ENCODE measurements around the gene CEP250.
"Not testable (repeated sequence)": the region's sequence is repeated elsewhere in the genome, so short reads cannot be mapped to it uniquely, and the experiment has no call there.

Gene CEP250

GRCh38 chr20:35527122-35527769 lies 71.8 kb downstream of the CEP250 start:
- DNase-seq, result no peak

GRCh38 chr20:35529552-35529951 lies 74.2 kb downstream of the CEP250 start, which contains the start of gene C20orf173:
TSS of gene C20orf173 (minus strand) at chr20:35529652. CDS start at chr20:35529373, 279 bp downstream.
- DNase-seq, result no peak

GRCh38 chr20:35539756-35540212 lies 84.4 kb downstream of the CEP250 start:
- DNase-seq, result no peak

DNA sequence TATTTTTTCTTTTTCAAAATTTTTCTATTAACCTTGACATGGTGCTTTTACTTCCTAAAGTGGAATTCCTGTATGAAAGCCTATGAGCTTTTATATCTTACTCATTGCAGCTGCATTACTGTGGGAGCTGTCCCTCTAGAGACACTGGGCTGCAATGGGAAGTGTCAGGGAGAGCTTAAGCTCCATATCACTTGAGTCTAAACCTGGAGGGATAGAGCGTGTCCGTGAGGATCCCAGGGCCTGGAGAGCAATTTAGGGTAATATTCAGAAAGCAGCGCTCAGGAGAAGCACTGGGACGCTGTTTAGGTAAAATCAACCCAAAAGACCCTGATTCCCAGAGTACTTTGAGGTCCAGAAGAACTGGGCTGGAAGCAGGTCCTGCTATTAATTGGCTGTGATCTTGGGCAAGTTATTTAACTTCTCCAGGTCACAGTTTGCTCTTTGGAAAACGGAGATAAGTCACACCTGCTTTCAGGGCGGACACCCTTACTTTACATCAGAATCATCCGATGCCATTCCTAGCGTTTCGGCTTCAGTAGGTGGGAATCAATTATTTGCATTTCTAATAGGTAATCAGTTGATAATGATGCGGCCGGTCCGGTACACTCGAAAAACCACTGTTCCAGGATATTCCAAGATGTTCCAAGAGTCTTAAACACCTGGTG lies 85.9 kb downstream of the CEP250 start:
- DNase-seq, result no peak

- DNase-seq, result peak; percentile 88
Measured at GRCh38 chr20:35541783-35542662, 86.6 kb downstream of the CEP250 start, which contains the start of gene ERGIC3. TSS of gene ERGIC3 (plus strand) at chr20:35542078. CDS start at chr20:35542098, 20 bp downstream.

GRCh38 chr20:35542990-35543389 lies 87.6 kb downstream of the CEP250 start:
- no peak for DNase-seq

- no peak for DNase-seq
Measured at GRCh38 chr20:35544436-35544835, 89.0 kb downstream of the CEP250 start.

DNA sequence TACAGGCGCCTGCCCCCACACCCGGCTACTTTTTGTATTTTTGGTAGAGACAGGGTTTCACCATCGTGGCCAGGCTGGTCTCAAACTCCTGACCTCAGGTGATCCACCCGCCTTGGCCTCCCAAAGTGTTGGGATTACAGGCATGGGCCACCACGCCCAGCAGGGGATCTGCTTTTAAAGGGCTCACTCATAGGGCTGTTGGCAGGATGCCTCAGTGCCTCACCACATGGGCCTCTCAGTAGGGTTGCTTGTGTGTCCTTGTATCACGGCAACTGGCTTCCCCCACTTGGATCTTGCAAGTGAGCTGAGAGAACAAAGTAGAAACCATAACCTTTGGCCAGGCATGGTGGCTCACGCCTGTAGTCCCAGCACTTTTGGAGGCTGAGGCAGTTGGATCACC lies 89.5 kb downstream of the CEP250 start:
- not testable (repeated sequence) for DNase-seq

DNA sequence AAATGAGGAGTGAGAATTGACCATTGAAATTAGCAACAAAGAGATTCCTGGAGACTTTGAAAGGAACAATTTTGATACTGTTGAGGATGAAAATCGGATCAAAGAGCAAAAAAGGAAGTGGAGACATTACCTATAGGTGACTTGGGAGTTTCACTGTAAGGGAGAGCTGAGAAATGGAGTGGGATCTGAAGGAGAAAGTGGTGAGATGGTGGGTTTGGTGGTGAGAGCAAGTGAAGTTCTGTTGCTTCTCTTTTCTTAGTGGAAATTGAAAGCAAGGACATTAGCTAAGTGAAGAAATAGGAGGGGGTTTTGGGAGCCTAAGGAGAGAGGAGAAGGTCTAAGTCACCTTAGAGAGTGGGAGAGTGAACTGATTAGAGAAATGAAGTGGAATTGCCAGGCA lies 90.7 kb downstream of the CEP250 start:
- no peak for DNase-seq

DNA sequence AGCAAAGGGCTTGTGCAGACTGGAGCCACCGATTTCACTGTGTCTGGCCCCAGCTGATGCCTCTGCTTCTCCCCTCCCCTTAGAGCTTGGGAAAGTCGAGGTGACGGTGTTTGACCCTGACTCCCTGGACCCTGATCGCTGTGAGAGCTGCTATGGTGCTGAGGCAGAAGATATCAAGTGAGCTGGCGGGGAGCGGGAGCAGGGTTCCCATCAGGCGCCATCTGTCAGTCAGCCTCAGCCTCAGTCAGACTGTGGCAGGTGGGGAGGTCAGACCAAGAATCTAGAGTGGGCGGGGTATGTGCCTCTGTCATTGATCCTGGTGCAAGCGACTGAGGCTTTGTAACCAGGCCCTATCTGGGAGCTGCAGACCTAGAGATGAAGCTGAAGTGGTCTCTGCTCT lies 91.9 kb downstream of the CEP250 start:
- no peak for DNase-seq

- no peak for DNase-seq
Measured at GRCh38 chr20:35551503-35551902, 96.1 kb downstream of the CEP250 start.

DNA sequence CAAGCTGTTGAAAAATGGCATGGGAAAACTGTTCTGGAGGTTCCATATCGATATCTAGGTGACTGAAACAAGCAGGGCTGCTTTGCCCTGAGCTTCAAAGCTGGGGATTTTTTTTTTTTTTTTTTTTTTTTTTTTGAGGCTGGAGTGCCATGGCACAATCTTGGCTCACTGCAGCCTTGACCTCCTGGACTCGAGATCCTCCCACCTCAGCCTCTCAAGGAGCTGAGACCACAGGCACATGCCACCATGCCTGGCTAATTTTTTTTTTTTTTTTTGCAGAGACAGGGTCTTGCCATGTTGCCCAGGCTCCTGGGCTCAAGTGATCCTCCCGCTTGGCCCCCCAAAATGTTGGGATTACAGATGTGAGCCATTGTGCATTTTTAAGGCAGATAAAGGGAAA lies 97.5 kb downstream of the CEP250 start:
- no peak for DNase-seq

- DNase-seq, result not testable (repeated sequence)
Measured at GRCh38 chr20:35555461-35555860, 100.1 kb downstream of the CEP250 start.

DNA sequence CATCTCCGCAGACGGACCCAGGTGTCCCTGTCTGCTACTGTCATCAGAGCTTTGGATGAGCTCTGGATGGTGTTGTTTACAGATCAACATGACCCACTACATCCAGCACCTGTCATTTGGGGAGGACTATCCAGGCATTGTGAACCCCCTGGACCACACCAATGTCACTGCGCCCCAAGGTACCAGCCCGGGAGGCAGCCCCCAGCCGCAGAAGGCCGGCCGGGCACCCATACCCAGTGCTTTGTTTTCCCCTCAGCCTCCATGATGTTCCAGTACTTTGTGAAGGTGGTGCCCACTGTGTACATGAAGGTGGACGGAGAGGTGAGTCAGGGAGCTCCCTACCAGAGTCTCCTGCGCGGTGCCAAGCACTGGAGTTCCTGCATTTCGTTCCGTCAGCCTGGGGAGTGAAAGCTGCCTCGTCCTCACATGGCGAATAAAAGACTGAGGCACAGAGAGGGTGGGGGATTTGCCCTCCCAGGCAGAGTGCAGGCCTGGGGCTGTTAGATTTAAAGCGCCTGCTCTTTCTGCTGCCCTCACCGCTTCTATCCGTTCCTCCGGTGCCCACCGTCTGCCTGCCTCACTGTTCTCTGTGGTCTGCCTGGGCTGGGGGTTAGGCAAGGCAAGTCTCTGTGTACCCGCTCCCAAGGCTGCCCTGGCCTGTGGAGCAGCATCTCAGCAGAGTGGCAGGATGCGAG lies 100.7 kb downstream of the CEP250 start:
- DNase-seq, result no peak

DNA sequence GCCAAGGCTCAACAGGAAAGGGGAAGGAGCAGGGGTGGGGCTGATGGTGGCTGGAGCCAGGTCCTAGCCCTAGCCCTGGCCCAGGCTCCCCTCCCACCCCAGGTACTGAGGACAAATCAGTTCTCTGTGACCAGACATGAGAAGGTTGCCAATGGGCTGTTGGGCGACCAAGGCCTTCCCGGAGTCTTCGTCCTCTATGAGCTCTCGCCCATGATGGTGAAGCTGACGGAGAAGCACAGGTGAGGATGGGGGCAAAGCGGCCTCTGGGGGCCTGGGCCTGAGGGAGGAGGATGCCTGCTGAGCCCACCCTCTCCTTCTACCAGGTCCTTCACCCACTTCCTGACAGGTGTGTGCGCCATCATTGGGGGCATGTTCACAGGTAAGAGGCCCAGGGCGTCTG lies 101.5 kb downstream of the CEP250 start:
- DNase-seq, result no peak

GRCh38 chr20:35558451-35558850 lies 103.1 kb downstream of the CEP250 start:
- DNase-seq, result no peak

- no peak for DNase-seq
Measured at GRCh38 chr20:35559042-35559693, 103.8 kb downstream of the CEP250 start.

DNA sequence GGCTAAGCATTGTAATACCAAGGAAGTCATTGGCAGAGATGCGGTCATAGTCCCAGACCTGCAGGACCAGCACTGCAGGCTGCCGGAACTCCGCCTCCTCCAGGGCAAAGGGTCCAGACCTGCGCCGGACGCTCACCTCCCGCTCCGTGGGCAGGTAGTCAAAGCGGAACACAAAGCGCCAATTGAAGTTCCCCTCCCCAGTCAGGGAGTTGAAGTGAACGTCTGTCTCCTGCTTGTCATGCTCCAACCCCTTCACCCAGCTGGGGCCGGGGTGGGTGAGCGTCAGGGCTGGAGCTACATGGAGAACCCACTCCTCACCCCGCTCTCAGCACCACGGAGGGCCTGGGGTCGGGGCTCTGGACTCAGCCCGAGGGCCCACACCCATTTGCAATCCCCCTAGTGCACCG lies 104.7 kb downstream of the CEP250 start:
- DNase-seq, result no peak

GRCh38 chr20:35560541-35560940 lies 105.1 kb downstream of the CEP250 start:
- no peak for DNase-seq

DNA sequence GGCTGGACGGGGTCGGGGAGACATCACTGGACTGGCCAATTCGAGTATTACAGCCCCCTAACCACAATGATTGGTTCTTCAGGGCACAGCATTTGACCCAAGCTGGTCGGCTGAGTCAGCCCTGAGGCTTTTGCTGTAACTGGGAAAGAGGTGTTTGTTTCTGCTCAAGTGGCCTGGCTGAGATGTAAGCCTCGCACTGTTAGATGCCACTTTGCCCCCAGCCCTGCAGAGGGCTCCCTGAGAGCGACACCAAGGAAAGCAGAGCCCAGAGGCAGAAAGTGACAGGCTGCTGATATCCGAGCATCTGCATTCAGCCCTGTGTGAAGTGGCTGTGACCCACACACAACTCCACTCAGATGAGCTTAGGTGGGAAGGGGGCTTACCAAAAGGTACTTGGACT lies 105.9 kb downstream of the CEP250 start:
- no peak for DNase-seq

DNA sequence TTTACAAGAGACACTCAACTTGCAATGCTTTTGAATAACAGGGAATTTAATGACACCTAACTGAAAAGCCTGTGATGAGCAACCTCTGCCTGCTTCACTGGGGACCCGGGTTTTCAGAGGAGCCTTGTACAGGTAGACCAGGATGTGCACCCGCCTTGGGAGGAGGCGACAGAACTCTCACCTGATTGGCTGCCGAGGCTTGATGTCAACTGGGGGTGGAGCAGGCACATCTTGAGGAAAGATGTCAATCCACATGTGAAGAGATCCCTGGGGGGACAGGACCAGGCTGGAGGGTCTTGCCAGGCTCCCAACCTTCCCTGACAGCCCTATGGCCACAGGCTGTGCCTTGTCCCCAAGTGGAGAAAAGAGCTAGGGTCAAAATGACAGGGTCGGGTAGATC lies 106.3 kb downstream of the CEP250 start:
- no peak for DNase-seq

GRCh38 chr20:35562541-35563110 lies 107.2 kb downstream of the CEP250 start:
- DNase-seq, result no peak
